Mammary epithelial cell (primary cell): Measurements from ENCODE around the gene JAG1.

Experiments
- EZH2 ChIP-seq: IDR thresholded peaks from 2 replicates; pipeline ENCODE4 v1.6.1; 2012; ENCODE audit warnings: low read length, inconsistent platforms, borderline replicate concordance
- TF ChIP-seq, protein P1 (sequence below), 2 donors: IDR thresholded peaks in 1 of 2; conservative IDR thresholded peaks in 1 of 2; 2 replicates each; pipeline ENCODE4 v1.5.1; 2011 to 2012; ENCODE audit warnings: inconsistent platforms in 2 of 2, low read length in 2 of 2, mild to moderate bottlenecking in 2 of 2, control low read depth in 1 of 2, low read depth in 1 of 2; ENCODE audit not compliant: insufficient read depth in 1 of 2; ENCODE audit errors: extremely low read depth in 1 of 2

DNA sequence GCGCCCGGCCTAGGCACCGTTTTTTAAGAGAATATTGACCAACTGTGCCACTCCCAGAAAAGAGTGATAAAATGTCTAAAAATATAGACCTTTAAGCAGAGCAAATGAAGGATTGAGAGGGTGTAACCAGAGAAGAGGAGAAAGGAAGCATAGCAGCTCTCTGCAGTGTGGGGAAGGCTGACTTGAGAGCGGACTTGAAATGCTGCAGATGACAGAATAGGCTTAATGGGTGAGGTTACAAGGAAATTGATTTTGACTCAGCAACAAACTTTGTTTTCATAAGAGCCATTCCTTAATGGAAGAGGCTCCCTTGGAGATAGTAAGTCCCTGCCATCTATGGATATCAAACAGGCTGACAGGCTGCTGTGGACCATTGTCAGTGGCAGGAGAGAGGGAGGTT, 7.7 kb upstream of the JAG1 start:
- TF ChIP-seq, protein P1, sequence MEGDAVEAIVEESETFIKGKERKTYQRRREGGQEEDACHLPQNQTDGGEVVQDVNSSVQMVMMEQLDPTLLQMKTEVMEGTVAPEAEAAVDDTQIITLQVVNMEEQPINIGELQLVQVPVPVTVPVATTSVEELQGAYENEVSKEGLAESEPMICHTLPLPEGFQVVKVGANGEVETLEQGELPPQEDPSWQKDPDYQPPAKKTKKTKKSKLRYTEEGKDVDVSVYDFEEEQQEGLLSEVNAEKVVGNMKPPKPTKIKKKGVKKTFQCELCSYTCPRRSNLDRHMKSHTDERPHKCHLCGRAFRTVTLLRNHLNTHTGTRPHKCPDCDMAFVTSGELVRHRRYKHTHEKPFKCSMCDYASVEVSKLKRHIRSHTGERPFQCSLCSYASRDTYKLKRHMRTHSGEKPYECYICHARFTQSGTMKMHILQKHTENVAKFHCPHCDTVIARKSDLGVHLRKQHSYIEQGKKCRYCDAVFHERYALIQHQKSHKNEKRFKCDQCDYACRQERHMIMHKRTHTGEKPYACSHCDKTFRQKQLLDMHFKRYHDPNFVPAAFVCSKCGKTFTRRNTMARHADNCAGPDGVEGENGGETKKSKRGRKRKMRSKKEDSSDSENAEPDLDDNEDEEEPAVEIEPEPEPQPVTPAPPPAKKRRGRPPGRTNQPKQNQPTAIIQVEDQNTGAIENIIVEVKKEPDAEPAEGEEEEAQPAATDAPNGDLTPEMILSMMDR (conservative IDR thresholded peaks at IDR 0.05 in 1 of 2, IDR thresholded peaks at IDR 0.05 in 1 of 2; ENCODE audit: extremely low read depth in 1 of 2, insufficient read depth in 1 of 2, low read depth in 1 of 2, low read length in 2 of 2): no peak
- no peak for TF ChIP-seq EZH2
